Small intestine (tissue), 7 donors: ENCODE results near the gene RAX. TPM values are rescaled to one million over a fixed set of nuclear protein-coding genes. Genes with fewer than 3 reads are reported as not detected.
"Not testable (repeated sequence)": the region's sequence is repeated elsewhere in the genome, so short reads cannot be mapped to it uniquely, and the experiment has no call there.

ENCODE experiments used
- DNase-seq, 2 donors: peaks; one replicate each; pipeline versions ENCODE4 v3.0.0 to v3.0.0-alpha.2; 2013
- FAIRE-seq: peaks from 2 replicates; lab custom pipeline; 2012; peaks lifted over from hg19 to GRCh38; lab: Jason Lieb, UNC
- H3K27ac ChIP-seq, 3 donors: one replicate each; pipeline ENCODE4 v1.5.1; 2013; ENCODE audit warnings: low read length in 2 of 3, mild to moderate bottlenecking in 2 of 3, control low read depth in 1 of 3, inconsistent platforms in 1 of 3, low read depth in 1 of 3, moderate library complexity in 1 of 3
- H3K27me3 ChIP-seq, 3 donors: one replicate each; pipeline ENCODE4 v1.6.1; 2013; ENCODE audit warnings: low read length in 3 of 3, inconsistent platforms in 1 of 3; ENCODE audit not compliant: control insufficient read depth in 3 of 3, insufficient read depth in 3 of 3
- H3K36me3 ChIP-seq, 3 donors: one replicate each; pipeline ENCODE4 v1.6.1; 2013; ENCODE audit warnings: low read length in 3 of 3, inconsistent platforms in 1 of 3, low read depth in 1 of 3, mild to moderate bottlenecking in 1 of 3, moderate library complexity in 1 of 3; ENCODE audit not compliant: control insufficient read depth in 3 of 3, insufficient read depth in 2 of 3
- H3K4me1 ChIP-seq, 3 donors: one replicate each; pipeline ENCODE4 v1.6.1; 2013; ENCODE audit warnings: low read length in 2 of 3, inconsistent platforms in 1 of 3, low read depth in 1 of 3, mild to moderate bottlenecking in 1 of 3, moderate library complexity in 1 of 3; ENCODE audit not compliant: control insufficient read depth in 3 of 3, insufficient read depth in 2 of 3
- H3K4me3 ChIP-seq, 3 donors: one replicate each; pipeline ENCODE4 v1.5.1; 2013; ENCODE audit warnings: low read length in 3 of 3, control low read depth in 1 of 3, inconsistent platforms in 1 of 3, low read depth in 1 of 3, mild to moderate bottlenecking in 1 of 3, moderate library complexity in 1 of 3
- H3K9me3 ChIP-seq, 2 donors: one replicate each; pipeline ENCODE4 v1.6.1; 2013; ENCODE audit warnings: low read depth in 1 of 2, low read length in 1 of 2; ENCODE audit not compliant: control insufficient read depth in 2 of 2, insufficient read depth in 1 of 2
- WGBS, 3 donors: extraction: QIAGEN DNeasy Blood & Tissue Kit; methylation state at CpG; one replicate each; pipeline ENCODE4 v1.1.7; 2013; 5-methylcytosine and 5-hydroxymethylcytosine counted together
- polyA plus RNA-seq, 4 donors: library from polyadenylated mRNA; stranded (reverse) in 3 of 4; unstranded in 1 of 4; fragments of 200-250 nt in 3 of 4; fragments of 120-200 nt in 1 of 4; gene quantifications; one replicate each; pipeline versions ENCODE4 v1.2.1 to v1.2.3, GENCODE V29; 2013
- donor health status: healthy with polysubstance abuse.
- donor health status: control.
- donor health status: control.
- donor health status: Bipolar disorder and iron deficiency.
- donor health status: healthy.

RAX gene
- polyA plus RNA-seq, 4 donors = 0.01 TPM; not detected in 3

DNA sequence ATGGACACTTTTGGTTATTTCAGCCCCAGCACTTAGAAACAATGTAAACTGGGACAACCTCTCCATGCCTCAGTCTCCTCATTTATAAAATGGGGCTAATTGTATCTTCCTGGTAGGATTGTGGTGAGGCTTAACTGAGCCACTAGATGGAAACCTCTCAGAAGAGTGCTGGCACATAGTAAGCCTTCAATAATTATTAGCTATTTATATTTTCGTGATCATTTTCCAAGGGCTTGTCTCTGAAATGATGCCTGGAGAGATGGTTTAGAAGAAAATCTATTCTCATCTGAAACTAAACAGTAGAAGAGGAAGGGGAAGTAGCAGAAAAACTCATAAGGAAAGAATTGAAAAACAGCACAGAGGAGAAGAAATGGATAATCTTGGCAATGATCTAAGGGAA, 6.8 kb downstream of the RAX start:
- no peak overlapping the region for H3K4me3 ChIP-seq
- H3K9me3 ChIP-seq = no peaks in the 10 kb centered on the region
- peaks cover 15 to 87% (median 59%) of the 10 kb centered on the region in 3 donors for H3K27me3 ChIP-seq
- H3K27ac ChIP-seq = no peak overlapping the region
- DNase-seq (no peak), FAIRE-seq (no peak)
- no peaks in the 10 kb centered on the region for H3K36me3 ChIP-seq
- peaks cover 0 to 4% (median 0%) of the 10 kb centered on the region in 3 donors for H3K4me1 ChIP-seq
- WGBS, 3 donors = 8 to 24% (median 18%) methylated on average over 1 of the region's 1 CpG

DNA sequence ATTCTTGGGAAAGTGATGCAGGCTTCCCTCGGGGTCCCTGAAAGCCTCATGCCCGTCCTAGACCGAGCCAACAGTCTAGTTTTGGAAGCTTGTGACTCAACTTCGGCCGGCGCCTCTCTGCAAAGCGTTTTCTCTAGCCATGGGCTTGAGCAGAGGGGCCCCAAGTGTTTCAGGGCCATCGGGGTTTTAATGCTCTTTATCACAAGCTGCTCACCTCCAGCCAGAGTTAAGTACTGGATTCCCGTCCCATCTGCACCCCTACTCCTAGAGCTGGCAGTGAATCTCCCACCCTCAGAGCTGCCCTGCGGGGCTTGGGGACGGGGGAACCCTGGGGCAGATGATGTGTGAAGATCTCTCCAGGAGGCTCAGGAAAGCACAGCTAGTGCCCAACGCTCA, 7.3 kb downstream of the RAX start:
- Histone ChIP-seq H3K36me3 (no peaks in the 10 kb centered on the region), H3K4me3 (no peak overlapping the region), H3K27me3 (peaks cover 15 to 82% (median 58%) of the 10 kb centered on the region in 3 donors), H3K9me3 (no peaks in the 10 kb centered on the region), H3K4me1 (peaks cover 0 to 4% (median 0%) of the 10 kb centered on the region in 3 donors), H3K27ac (no peak overlapping the region)
- no peak for DNase-seq
- 9 to 27% (median 15%) methylated on average over 12 of the region's 12 CpGs for WGBS, 3 donors
- FAIRE-seq = no peak

DNA sequence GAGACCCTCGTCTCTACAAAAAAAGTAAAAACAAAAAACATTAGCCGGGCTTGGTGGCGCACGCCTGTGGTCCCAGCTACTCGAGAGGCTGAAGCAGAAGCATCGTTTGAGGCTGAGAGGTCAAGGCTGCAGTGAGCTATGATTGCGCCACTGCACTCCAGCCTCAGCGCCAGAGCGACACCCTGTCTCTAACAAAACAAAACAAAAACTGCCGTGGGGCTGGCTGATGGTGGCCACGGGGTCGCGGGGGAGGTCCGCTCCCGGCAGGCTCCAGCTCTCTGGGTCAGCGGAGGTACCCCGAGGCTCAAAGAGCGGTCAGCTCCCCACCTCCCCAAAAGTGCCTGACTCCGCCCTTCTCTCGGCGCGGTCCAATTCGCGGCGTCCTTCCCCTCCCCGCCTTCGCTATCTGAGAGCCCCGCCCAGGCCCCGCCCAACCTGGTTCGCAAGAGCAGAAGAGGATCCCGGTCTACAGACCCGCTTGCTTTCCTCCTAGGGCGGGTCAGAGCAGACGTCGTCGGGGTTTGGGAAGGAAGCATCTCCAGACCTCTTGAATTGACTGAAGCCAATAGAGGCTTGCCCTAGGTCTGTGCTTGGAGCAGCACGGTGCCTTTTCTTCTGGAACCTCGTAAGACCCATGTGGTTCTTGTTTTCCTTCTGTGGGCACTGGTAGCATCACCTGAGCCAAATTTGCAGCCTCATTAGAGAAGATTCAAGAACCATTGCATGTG, 7.8 kb downstream of the RAX start:
- Histone ChIP-seq H3K4me3 (peak overlapping the region in 1 of 3 donors; percentile 2), H3K27ac (no peak overlapping the region), H3K9me3 (no peaks in the 10 kb centered on the region), H3K36me3 (no peaks in the 10 kb centered on the region), H3K27me3 (peaks cover 15 to 77% (median 54%) of the 10 kb centered on the region in 3 donors), H3K4me1 (peaks cover 0 to 4% (median 0%) of the 10 kb centered on the region in 3 donors)
- DNase-seq (no peak), FAIRE-seq (no peak)
- 4 to 11% (median 10%) methylated on average over 38 of the region's 38 CpGs for WGBS, 3 donors

DNA sequence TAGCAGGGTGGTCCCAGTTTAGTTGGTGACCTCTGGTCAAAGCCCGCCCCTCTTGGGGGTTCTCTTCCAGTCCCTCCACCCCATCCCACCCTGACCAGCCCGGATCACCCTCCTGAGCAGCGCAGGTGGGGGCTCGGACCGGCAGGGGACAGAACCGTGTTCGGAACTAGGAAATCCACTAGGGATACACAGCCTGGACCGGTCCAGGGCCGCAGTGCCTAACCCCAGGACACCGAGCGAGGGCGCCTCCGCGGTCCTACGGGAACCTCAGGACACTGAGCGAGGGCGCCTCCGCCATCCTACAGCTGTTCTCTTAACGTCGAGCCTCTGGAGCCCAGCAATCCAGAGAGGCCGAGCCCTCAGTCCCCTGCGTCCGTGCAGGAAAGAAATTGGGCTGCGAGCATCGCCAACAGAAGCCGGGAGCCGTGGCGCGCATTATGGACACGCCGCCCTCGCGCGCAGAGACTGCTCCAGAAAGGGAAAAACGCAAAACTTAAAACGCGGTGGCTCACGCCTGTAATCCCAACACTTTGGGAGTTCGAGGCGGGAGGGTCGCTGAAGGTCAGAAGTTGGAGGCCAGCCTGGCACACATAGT, 8.5 kb downstream of the RAX start:
- no peaks in the 10 kb centered on the region for H3K36me3 ChIP-seq
- H3K4me3 ChIP-seq = no peak overlapping the region
- no peak overlapping the region for H3K27ac ChIP-seq
- peaks cover 15 to 70% (median 53%) of the 10 kb centered on the region in 3 donors for H3K27me3 ChIP-seq
- H3K4me1 ChIP-seq = peaks cover 0 to 4% (median 0%) of the 10 kb centered on the region in 3 donors
- no peaks in the 10 kb centered on the region for H3K9me3 ChIP-seq
- WGBS, 3 donors = 9 to 18% (median 14%) methylated on average over 40 to 41 of the region's 41 CpGs
- no peak for FAIRE-seq
- no peak for DNase-seq

DNA sequence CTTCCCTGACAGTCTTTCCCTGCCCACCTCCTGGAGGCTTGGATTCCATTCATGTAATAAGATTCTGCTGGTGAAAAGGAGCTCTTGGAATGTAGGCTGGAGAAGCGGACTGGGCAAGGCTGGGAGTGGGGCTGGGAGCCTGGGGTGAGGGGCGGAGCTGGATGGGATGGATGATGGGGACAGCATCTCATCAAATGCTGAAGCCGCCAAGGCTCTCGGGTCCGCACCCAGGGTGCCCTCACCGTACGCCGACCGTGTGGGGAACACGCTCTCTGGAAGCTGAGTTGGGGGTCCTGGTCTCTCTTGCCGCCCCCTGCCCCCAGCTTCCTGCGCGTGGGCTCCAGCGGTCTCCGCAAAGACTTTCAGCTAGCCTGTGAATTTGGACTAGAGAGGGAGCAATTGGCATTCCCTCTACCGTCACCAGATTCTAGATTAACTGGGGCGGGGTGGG, 9.1 kb downstream of the RAX start:
- no peaks in the 10 kb centered on the region for H3K36me3 ChIP-seq
- no peak overlapping the region for H3K27ac ChIP-seq
- H3K27me3 ChIP-seq = peaks cover 11 to 64% (median 47%) of the 10 kb centered on the region in 3 donors
- H3K4me3 ChIP-seq = no peak overlapping the region
- no peaks in the 10 kb centered on the region for H3K9me3 ChIP-seq
- FAIRE-seq = no peak
- DNase-seq = no peak
- WGBS, 3 donors = 6 to 14% (median 14%) methylated on average over 11 to 17 of the region's 17 CpGs
- H3K4me1 ChIP-seq = no peaks in the 10 kb centered on the region

DNA sequence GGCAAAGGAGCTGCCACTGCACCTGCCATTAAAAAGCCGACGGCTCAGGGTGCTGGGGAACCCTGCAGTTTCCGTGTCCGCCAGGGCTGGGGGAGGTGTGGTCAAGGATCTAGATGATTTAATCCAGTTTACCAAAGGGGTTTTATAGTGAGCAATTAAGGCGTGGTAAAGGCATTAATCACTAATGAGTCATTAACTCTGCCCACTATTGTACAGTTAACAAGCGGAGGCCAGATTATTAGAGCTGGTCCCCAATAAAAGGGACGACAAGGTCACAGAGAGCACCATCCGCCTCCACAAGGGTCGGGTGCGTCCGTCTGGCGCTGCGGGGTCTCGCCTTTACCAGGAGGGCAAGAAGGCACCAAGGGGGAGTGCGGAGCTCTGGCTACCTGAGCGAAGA, 9.6 kb downstream of the RAX start:
- Histone ChIP-seq H3K27ac (no peak overlapping the region), H3K27me3 (peaks cover 6 to 62% (median 44%) of the 10 kb centered on the region in 3 donors), H3K9me3 (no peaks in the 10 kb centered on the region), H3K36me3 (no peaks in the 10 kb centered on the region), H3K4me3 (no peak overlapping the region), H3K4me1 (no peaks in the 10 kb centered on the region)
- WGBS, 3 donors = 3 to 9% (median 8%) methylated on average over 16 of the region's 16 CpGs
- FAIRE-seq (no peak), DNase-seq (peak in 1 of 2 donors; percentile 76)

DNA sequence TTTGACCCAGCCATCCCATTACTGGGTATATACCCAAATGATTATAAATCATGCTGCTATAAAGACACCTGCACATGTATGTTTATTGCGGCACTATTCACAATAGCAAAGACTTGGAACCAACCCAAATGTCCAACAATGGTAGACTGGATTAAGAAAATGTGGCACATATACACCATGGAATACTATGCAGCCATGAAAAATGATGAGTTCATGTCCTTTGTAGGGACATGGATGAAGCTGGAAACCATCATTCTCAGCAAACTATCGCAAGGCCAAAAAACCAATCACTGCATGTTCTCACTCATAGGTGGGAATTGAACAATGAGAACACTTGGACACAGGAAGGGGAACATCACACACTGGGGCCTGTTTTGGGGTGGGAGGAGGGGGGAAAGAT, 11.0 kb downstream of the RAX start:
- H3K27ac ChIP-seq, DNase-seq, FAIRE-seq, H3K4me3 ChIP-seq, H3K36me3 ChIP-seq, H3K4me1 ChIP-seq, H3K9me3 ChIP-seq: not testable (repeated sequence)
- 74 to 86% (median 86%) methylated on average over 2 of the region's 2 CpGs for WGBS, 3 donors
- H3K27me3 ChIP-seq = peaks cover 0 to 47% (median 32%) of the 10 kb centered on the region in 3 donors

DNA sequence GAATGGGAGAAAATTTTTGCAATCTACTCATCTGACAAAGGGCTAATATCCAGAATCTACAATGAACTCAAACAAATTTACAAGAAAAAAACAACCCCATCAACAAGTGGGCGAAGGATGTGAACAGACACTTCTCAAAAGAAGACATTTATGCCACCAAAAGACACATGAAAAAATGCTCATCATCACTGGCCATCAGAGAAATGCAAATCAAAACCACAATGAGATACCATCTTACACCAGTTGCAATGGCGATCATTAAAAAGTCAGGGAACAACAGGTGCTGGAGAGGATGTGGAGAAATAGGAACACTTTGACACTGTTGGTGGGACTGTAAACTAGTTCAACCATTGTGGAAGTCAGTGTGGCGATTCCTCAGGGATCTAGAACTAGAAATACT, 11.4 kb downstream of the RAX start:
- not testable (repeated sequence) for H3K27ac ChIP-seq, FAIRE-seq, H3K4me3 ChIP-seq, H3K4me1 ChIP-seq, H3K36me3 ChIP-seq, DNase-seq, H3K9me3 ChIP-seq
- H3K27me3 ChIP-seq = peaks cover 0 to 43% (median 28%) of the 10 kb centered on the region in 3 donors
- 56 to 80% (median 76%) methylated on average over 2 to 3 of the region's 3 CpGs for whole genome bisulfite sequencing, 3 donors
